H1 (cell line): ENCODE data around the gene THTPA. TPM values are rescaled to one million over a fixed set of nuclear protein-coding genes. Genes with fewer than 3 reads are reported as not detected.

Source experiments
- CTCF ChIA-PET: fragments of 300-600 bp; sonication (Branson Sonifier 250); formaldehyde crosslinking; loops from one replicate; lab custom pipeline; 2021; ENCODE audit not compliant: partially characterized antibody; lab: Charles Lee
- POLR2A ChIA-PET: fragments of 300-600 bp; sonication (Branson Sonifier 250); formaldehyde crosslinking; loops from one replicate; lab custom pipeline; 2021; ENCODE audit warnings: inconsistent platforms; ENCODE audit not compliant: partially characterized antibody; lab: Charles Lee
- DNase-seq, 2 experiments: peaks; one replicate each; pipeline versions ENCODE4 v3.0.0 to v3.0.0-alpha.2; 2010 to 2022; ENCODE audit warnings: low spot score in 2 of 2, low read depth in 1 of 2, mixed read lengths in 1 of 2
- FAIRE-seq: peaks from 2 replicates; lab custom pipeline; 2011; peaks lifted over from hg19 to GRCh38; lab: Jason Lieb, UNC
- H2AFZ ChIP-seq: 2 replicates; pipeline ENCODE4 v1.8.1; 2012; ENCODE audit warnings: low read length, inconsistent platforms
- H2AK5ac ChIP-seq: 2 replicates; pipeline ENCODE4 v1.6.1; 2013; ENCODE audit warnings: low read depth, low read length
- H2BK120ac ChIP-seq: replicated peaks from 2 replicates; pipeline ENCODE3; 2013; ENCODE audit warnings: low read depth, low read length, inconsistent platforms
- H2BK12ac ChIP-seq: 2 replicates; pipeline ENCODE4 v1.6.1; 2013; ENCODE audit warnings: low read depth, low read length
- H2BK15ac ChIP-seq: 2 replicates; pipeline ENCODE4 v1.6.1; 2013; ENCODE audit warnings: low read length
- H2BK20ac ChIP-seq: 2 replicates; pipeline ENCODE4 v1.6.1; 2013; ENCODE audit warnings: low read length
- H2BK5ac ChIP-seq: 2 replicates; pipeline ENCODE4 v1.6.1; 2013; ENCODE audit warnings: low read depth, low read length
- H3K14ac ChIP-seq: 2 replicates; pipeline ENCODE4 v1.6.1; 2013; ENCODE audit warnings: inconsistent platforms; ENCODE audit not compliant: insufficient read length
- H3K18ac ChIP-seq: 2 replicates; pipeline ENCODE4 v1.6.1; 2013; ENCODE audit warnings: low read length; ENCODE audit errors: extremely low read depth
- H3K23ac ChIP-seq: 2 replicates; pipeline ENCODE4 v1.6.1; 2013; ENCODE audit warnings: inconsistent platforms; ENCODE audit not compliant: insufficient read length
- H3K23me2 ChIP-seq: 2 replicates; pipeline ENCODE4 v1.6.1; 2013; ENCODE audit warnings: low read depth, low read length
- H3K27ac ChIP-seq: 2 replicates; pipeline ENCODE4 v1.6.1; 2011; ENCODE audit warnings: low read depth, low read length, inconsistent platforms
- H3K27me3 ChIP-seq, 4 experiments: replicated peaks in 1 of 4; 1 replicate in 1 of 4; 2 replicates in 3 of 4; pipeline versions ENCODE4 v1.6.1 to v1.8.1; 2011 to 2013; ENCODE audit warnings: low read length in 3 of 4, mild to moderate bottlenecking in 3 of 4, inconsistent platforms in 2 of 4, mixed read lengths in 2 of 4, moderate library complexity in 1 of 4; ENCODE audit not compliant: control insufficient read depth in 3 of 4, insufficient read depth in 3 of 4; ENCODE audit errors: extremely low read depth in 1 of 4
- H3K36me3 ChIP-seq, 4 experiments: 2 replicates each; pipeline versions ENCODE4 v1.6.1 to v1.8.1; 2011 to 2013; ENCODE audit warnings: mild to moderate bottlenecking in 4 of 4, low read length in 3 of 4, moderate library complexity in 2 of 4, control low read depth in 1 of 4, inconsistent platforms in 1 of 4; ENCODE audit not compliant: insufficient read depth in 4 of 4, control insufficient read depth in 2 of 4
- H3K4ac ChIP-seq: replicated peaks from 2 replicates; pipeline ENCODE3; 2013; ENCODE audit warnings: low read length, low read depth, mixed read lengths, inconsistent platforms; ENCODE audit not compliant: insufficient read length
- H3K4me1 ChIP-seq, 4 experiments: replicated peaks in 1 of 4; 1 replicate in 1 of 4; 2 replicates in 3 of 4; pipeline versions ENCODE4 v1.6.1 to v1.8.1; 2011 to 2013; ENCODE audit warnings: low read length in 3 of 4, inconsistent platforms in 2 of 4, mixed read lengths in 1 of 4; ENCODE audit not compliant: insufficient read depth in 4 of 4, control insufficient read depth in 3 of 4
- H3K4me2 ChIP-seq, 2 experiments: 2 replicates each; pipeline versions ENCODE4 v1.6.1 to v1.8.1; 2011 to 2013; ENCODE audit warnings: low read depth in 2 of 2, low read length in 2 of 2, control low read depth in 1 of 2, inconsistent platforms in 1 of 2, mild to moderate bottlenecking in 1 of 2; ENCODE audit not compliant: insufficient read depth in 1 of 2
- H3K4me3 ChIP-seq, 4 experiments: fragments of 200-600, 300-600 bp in 1 of 4; sonication (generic), shearing (Covaris generic), sonication (Bioruptor Twin) in 1 of 4; 2 replicates each; pipeline versions ENCODE4 v1.5.1 to v1.8.1; 2011 to 2016; ENCODE audit warnings: low read length in 4 of 4, low read depth in 3 of 4, control low read depth in 2 of 4, inconsistent platforms in 2 of 4, mild to moderate bottlenecking in 2 of 4, mixed read lengths in 1 of 4, moderate library complexity in 1 of 4; ENCODE audit not compliant: insufficient read depth in 2 of 4; ENCODE audit errors: extremely low read depth in 1 of 4
- H3K56ac ChIP-seq: replicated peaks from 2 replicates; pipeline ENCODE3; 2013; ENCODE audit warnings: low read depth, mild to moderate bottlenecking, mixed read lengths, low read length, inconsistent platforms; ENCODE audit not compliant: insufficient read length
- H3K79me1 ChIP-seq: 2 replicates; pipeline ENCODE4 v1.6.1; 2013; ENCODE audit warnings: low read depth, low read length, control low read depth
- H3K79me2 ChIP-seq, 2 experiments: 2 replicates each; pipeline versions ENCODE4 v1.6.1 to v1.8.1; 2012 to 2013; ENCODE audit warnings: low read length in 2 of 2, mild to moderate bottlenecking in 2 of 2, inconsistent platforms in 1 of 2; ENCODE audit not compliant: insufficient read depth in 2 of 2, control insufficient read depth in 1 of 2
- H3K9ac ChIP-seq, 4 experiments: replicated peaks in 1 of 4; 1 replicate in 1 of 4; 2 replicates in 3 of 4; pipeline versions ENCODE4 v1.6.1 to v1.8.1; 2011 to 2013; ENCODE audit warnings: low read depth in 3 of 4, low read length in 3 of 4, control low read depth in 2 of 4, mild to moderate bottlenecking in 2 of 4, moderate library complexity in 2 of 4, inconsistent platforms in 1 of 4; ENCODE audit errors: extremely low read depth in 1 of 4
- H3K9me3 ChIP-seq, 2 experiments: 2 replicates each; pipeline versions ENCODE4 v1.6.1 to v1.8.1; 2012 to 2013; ENCODE audit warnings: mild to moderate bottlenecking in 2 of 2, moderate library complexity in 2 of 2, control low read depth in 1 of 2, inconsistent platforms in 1 of 2, low read depth in 1 of 2, low read length in 1 of 2, mixed read lengths in 1 of 2; ENCODE audit not compliant: insufficient read depth in 2 of 2
- H4K20me1 ChIP-seq, 2 experiments: replicated peaks in 1 of 2; 2 replicates each; pipeline versions ENCODE3 to v1.8.1; 2011 to 2013; ENCODE audit warnings: inconsistent platforms in 2 of 2, low read length in 2 of 2, mild to moderate bottlenecking in 1 of 2; ENCODE audit not compliant: insufficient read depth in 2 of 2, control insufficient read depth in 1 of 2
- H4K5ac ChIP-seq: 2 replicates; pipeline ENCODE4 v1.6.1; 2013; ENCODE audit warnings: low read length, low read depth, mixed read lengths, inconsistent platforms; ENCODE audit not compliant: insufficient read length
- H4K8ac ChIP-seq: 2 replicates; pipeline ENCODE4 v1.8.0; 2013; ENCODE audit warnings: mild to moderate bottlenecking, moderate library complexity, low read length, inconsistent platforms; ENCODE audit not compliant: insufficient read depth; ENCODE audit errors: extremely low read depth
- H4K91ac ChIP-seq: replicated peaks from 2 replicates; pipeline ENCODE3; 2013; ENCODE audit warnings: low read length, mixed read lengths, inconsistent platforms; ENCODE audit not compliant: insufficient read length
- POU5F1 ChIP-seq: IDR thresholded peaks from 2 replicates; pipeline ENCODE4 v1.6.1; 2011; ENCODE audit warnings: low read depth, mild to moderate bottlenecking, low read length, moderate library complexity
- WGBS, 2 experiments: shearing (Covaris generic) in 1 of 2; methylation state at CpG; one replicate each; pipeline versions ENCODE4 v1.1.6 to v1.1.7; 2013 to 2015; ENCODE audit warnings: low lambda C conversion rate in 2 of 2, mixed read lengths in 2 of 2, inconsistent platforms in 1 of 2, low coverage in 1 of 2, missing lambda C conversion rate in 1 of 2; ENCODE audit not compliant: insufficient replicate concordance in 2 of 2, insufficient coverage in 1 of 2, insufficient read length in 1 of 2; ENCODE audit errors: extremely low coverage in 1 of 2, missing lambda C conversion rate in 1 of 2; 5-methylcytosine and 5-hydroxymethylcytosine counted together
- polyA plus RNA-seq, 7 experiments: library from polyadenylated mRNA; depleted of rRNA in 3 of 7; stranded (reverse) in 5 of 7; unstranded in 2 of 7; fragments of >200 nt in 5 of 7; fragments of 200-250 nt in 2 of 7; gene quantifications; 1 replicate in 5 of 7; 2 replicates in 1 of 7; 4 replicates in 1 of 7; pipeline versions ENCODE4 v1.2.1 to v1.2.3, GENCODE V29; 2011 to 2013; ENCODE audit warnings: missing spikeins in 2 of 7, mixed read lengths in 2 of 7
- total RNA-seq: library from RNA; stranded (reverse); fragmentation: NEBNext Ultra II Directional; extraction: Animal tissue kit (Norgen Biotek cat#: 25700); gene quantifications from 2 replicates; pipeline ENCODE4 v1.2.1, GENCODE V29; 2021

Gene THTPA
- total and polyA plus RNA-seq, 2 of the 8 experiments (the other 6 are each of a cell fraction or from before 2014, with no cell fraction given), result 16.6 to 19.0 TPM

DNA sequence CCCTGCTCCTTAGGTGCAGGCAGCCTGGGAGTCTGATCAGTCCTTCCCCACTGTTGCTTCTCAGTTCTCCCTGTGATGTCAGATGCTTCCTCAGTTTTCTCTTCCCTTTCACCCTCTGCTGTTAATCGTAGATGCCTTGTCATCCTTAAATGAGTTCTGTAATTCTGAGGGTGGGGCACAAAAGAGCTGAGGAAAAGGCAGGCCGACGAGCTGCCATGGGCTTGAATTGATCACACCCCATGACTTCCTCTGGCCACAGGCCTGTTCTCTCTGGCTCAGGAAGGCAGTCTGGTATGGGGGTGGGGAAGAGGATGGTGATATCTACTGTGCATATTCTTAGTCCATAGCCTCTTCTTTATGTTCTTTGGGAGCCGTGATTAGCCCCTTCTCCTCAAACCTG lies 16.8 kb downstream of the THTPA start:
- Histone ChIP-seq H3K9ac (no peak overlapping the region), H3K27me3 (peaks cover 17 to 29% (median 25%) of the 10 kb centered on the region in 4 experiments), H3K4ac (no peak overlapping the region), H4K20me1 (peaks cover 7 to 12% of the 10 kb centered on the region in 2 experiments), H4K5ac (no peak overlapping the region), H2BK15ac (no peak overlapping the region), H3K36me3 (peaks cover 0 to 8% (median 0%) of the 10 kb centered on the region in 4 experiments; a peak in 1 of 8 replicates), H3K14ac (no peak overlapping the region), H3K27ac (no peak overlapping the region), H3K23me2 (peaks cover 18% of the 10 kb centered on the region; the same call in 1 of the 2 replicates), H3K56ac (no peak overlapping the region), H4K8ac (no peak overlapping the region), H2BK120ac (no peak overlapping the region)
- no peak for TF ChIP-seq POU5F1
- TF ChIP-seq, all 59 proteins: peak for 0
- DNase-seq (no peak), FAIRE-seq (no peak)
- Histone ChIP-seq H2AK5ac (no peak overlapping the region), H2BK5ac (no peak overlapping the region), H3K4me3 (no peak overlapping the region), H3K4me2 (no peak overlapping the region), H2BK20ac (no peak overlapping the region), H2AFZ (no peak overlapping the region), H3K4me1 (peaks cover 4 to 27% (median 15%) of the 10 kb centered on the region in 4 experiments), H3K79me2 (no peaks in the 10 kb centered on the region), H3K23ac (no peak overlapping the region), H3K18ac (no peak overlapping the region), H3K9me3 (no peaks in the 10 kb centered on the region), H2BK12ac (no peak overlapping the region), H3K79me1 (no peaks in the 10 kb centered on the region), H4K91ac (no peak overlapping the region)
- ChIA-PET POLR2A (interaction anchor here (0.6 to 52.7 kb wide), 2 partner anchors 13 to 44 kb away, joined by 3 to 1523 read pairs; partner anchors contain the start of gene ZFHX2), CTCF (interaction anchor here (1.1 to 70.5 kb wide), 3 partner anchors 9 to 96 kb away, joined by 3 to 2092 read pairs (median 4); partner anchors contain the start of gene NGDN)
- 89% methylated on average over 4 of the region's 4 CpGs; no CpG with 5 or more reads in 1 of the 2 experiments for WGBS, 2 experiments
